IPS-20b (cell line): ENCODE measurements around the gene HMG20A.

Experiments used
- H3K27ac ChIP-seq: one replicate; pipeline ENCODE4 v1.5.1; 2013; ENCODE audit warnings: low read length
- H3K27me3 ChIP-seq: 2 replicates; pipeline ENCODE4 v1.6.1; 2013; ENCODE audit warnings: mild to moderate bottlenecking, low read length, inconsistent platforms; ENCODE audit not compliant: insufficient read depth
- H3K36me3 ChIP-seq: 2 replicates; pipeline ENCODE4 v1.6.1; 2013; ENCODE audit warnings: low read depth, mild to moderate bottlenecking, inconsistent platforms, low read length, moderate library complexity; ENCODE audit not compliant: insufficient read depth
- H3K4me1 ChIP-seq: 2 replicates; pipeline ENCODE4 v1.6.1; 2013; ENCODE audit warnings: mild to moderate bottlenecking, control low read depth, inconsistent platforms, low read length, moderate library complexity; ENCODE audit not compliant: insufficient read depth
- H3K4me3 ChIP-seq: 2 replicates; pipeline ENCODE4 v1.5.1; 2013; ENCODE audit warnings: mild to moderate bottlenecking, low read length, inconsistent platforms
- H3K9ac ChIP-seq: 2 replicates; pipeline ENCODE4 v1.6.1; 2013; ENCODE audit warnings: low read depth, mild to moderate bottlenecking, inconsistent platforms, low read length, moderate library complexity
- H3K9me3 ChIP-seq: 2 replicates; pipeline ENCODE4 v1.6.1; 2013; ENCODE audit warnings: mild to moderate bottlenecking, low read depth, low read length, inconsistent platforms; ENCODE audit not compliant: insufficient read depth

HMG20A gene

GRCh38 chr15:77513226-77513625, 92.5 kb downstream of the HMG20A start:
- no peak overlapping the region for H3K4me3 ChIP-seq
- no peaks in the 10 kb centered on the region for H3K36me3 ChIP-seq
- no peak overlapping the region for H3K27ac ChIP-seq
- no peak overlapping the region for H3K9ac ChIP-seq
- H3K27me3 ChIP-seq: no peaks in the 10 kb centered on the region
- H3K4me1 ChIP-seq: peaks cover 25% of the 10 kb centered on the region
- H3K9me3 ChIP-seq: no peaks in the 10 kb centered on the region

GRCh38 chr15:77514641-77515402, 94.1 kb downstream of the HMG20A start:
- Histone ChIP-seq H3K9me3 (no peaks in the 10 kb centered on the region), H3K4me1 (peaks cover 13% of the 10 kb centered on the region), H3K4me3 (no peak overlapping the region), H3K9ac (no peak overlapping the region), H3K27ac (no peak overlapping the region), H3K27me3 (no peaks in the 10 kb centered on the region), H3K36me3 (no peaks in the 10 kb centered on the region)

- Histone ChIP-seq H3K27ac (no peak overlapping the region), H3K9ac (no peak overlapping the region), H3K27me3 (no peaks in the 10 kb centered on the region), H3K4me1 (peaks cover 8% of the 10 kb centered on the region), H3K36me3 (no peaks in the 10 kb centered on the region), H3K9me3 (no peaks in the 10 kb centered on the region), H3K4me3 (no peak overlapping the region)
Observed at GRCh38 chr15:77515613-77516012, 94.9 kb downstream of the HMG20A start.

- H3K9me3 ChIP-seq: no peaks in the 10 kb centered on the region
- no peaks in the 10 kb centered on the region for H3K36me3 ChIP-seq
- no peak overlapping the region for H3K27ac ChIP-seq
- no peak overlapping the region for H3K9ac ChIP-seq
- peaks cover 3% of the 10 kb centered on the region; the same call in 1 of the 2 replicates for H3K4me1 ChIP-seq
- no peak overlapping the region for H3K4me3 ChIP-seq
- H3K27me3 ChIP-seq: no peaks in the 10 kb centered on the region
Observed at GRCh38 chr15:77516076-77516475, 95.4 kb downstream of the HMG20A start.

- no peaks in the 10 kb centered on the region; the same call in 1 of the 2 replicates for H3K4me1 ChIP-seq
Observed at GRCh38 chr15:77516786-77517185, 96.1 kb downstream of the HMG20A start.

GRCh38 chr15:77517579-77517978, 96.9 kb downstream of the HMG20A start:
- Histone ChIP-seq H3K27ac (no peak overlapping the region), H3K9me3 (no peaks in the 10 kb centered on the region), H3K27me3 (no peaks in the 10 kb centered on the region), H3K4me1 (no peaks in the 10 kb centered on the region; the same call in 1 of the 2 replicates), H3K9ac (no peak overlapping the region), H3K36me3 (no peaks in the 10 kb centered on the region), H3K4me3 (no peak overlapping the region)

More at GRCh38 chr15:77516786-77517185, 96.1 kb downstream of the HMG20A start:
- Histone ChIP-seq H3K27ac (no peak overlapping the region), H3K36me3 (no peaks in the 10 kb centered on the region), H3K9ac (no peak overlapping the region), H3K4me3 (no peak overlapping the region), H3K9me3 (no peaks in the 10 kb centered on the region), H3K27me3 (no peaks in the 10 kb centered on the region)

GRCh38 chr15:77518458-77518857, 97.8 kb downstream of the HMG20A start:
- Histone ChIP-seq H3K27ac (no peak overlapping the region), H3K9ac (no peak overlapping the region), H3K36me3 (no peaks in the 10 kb centered on the region), H3K9me3 (no peaks in the 10 kb centered on the region), H3K27me3 (no peaks in the 10 kb centered on the region), H3K4me3 (no peak overlapping the region), H3K4me1 (no peaks in the 10 kb centered on the region; the same call in 1 of the 2 replicates)

GRCh38 chr15:77519540-77519939, 98.9 kb downstream of the HMG20A start:
- Histone ChIP-seq H3K27me3 (no peaks in the 10 kb centered on the region), H3K9ac (no peak overlapping the region), H3K9me3 (no peaks in the 10 kb centered on the region), H3K4me3 (no peak overlapping the region), H3K36me3 (no peaks in the 10 kb centered on the region), H3K27ac (no peak overlapping the region), H3K4me1 (no peaks in the 10 kb centered on the region; the same call in 1 of the 2 replicates)

- H3K4me3 ChIP-seq: no peak overlapping the region
- no peaks in the 10 kb centered on the region; the same call in 1 of the 2 replicates for H3K4me1 ChIP-seq
- no peak overlapping the region for H3K27ac ChIP-seq
- no peaks in the 10 kb centered on the region for H3K36me3 ChIP-seq
- H3K27me3 ChIP-seq: no peaks in the 10 kb centered on the region; the same call in 1 of the 2 replicates
- no peaks in the 10 kb centered on the region for H3K9me3 ChIP-seq
- H3K9ac ChIP-seq: no peak overlapping the region
Observed at GRCh38 chr15:77521206-77521605, 100.5 kb downstream of the HMG20A start.

- H3K9ac ChIP-seq: no peak overlapping the region
- H3K27me3 ChIP-seq: no peaks in the 10 kb centered on the region; the same call in 1 of the 2 replicates
- no peak overlapping the region for H3K4me3 ChIP-seq
- peaks cover 5% of the 10 kb centered on the region; the same call in 1 of the 2 replicates for H3K4me1 ChIP-seq
- no peaks in the 10 kb centered on the region for H3K36me3 ChIP-seq
- H3K27ac ChIP-seq: no peak overlapping the region
- no peaks in the 10 kb centered on the region for H3K9me3 ChIP-seq
Observed at GRCh38 chr15:77525400-77525811, 104.7 kb downstream of the HMG20A start.

- Histone ChIP-seq H3K27ac (no peak overlapping the region), H3K9ac (no peak overlapping the region), H3K9me3 (no peaks in the 10 kb centered on the region), H3K4me3 (no peak overlapping the region), H3K4me1 (peaks cover 5% of the 10 kb centered on the region; the same call in 1 of the 2 replicates), H3K36me3 (no peaks in the 10 kb centered on the region), H3K27me3 (no peaks in the 10 kb centered on the region; the same call in 1 of the 2 replicates)
Observed at GRCh38 chr15:77525907-77526594, 105.4 kb downstream of the HMG20A start.
